Fibroblast of lung (primary cell): ENCODE measurements around the gene MYL12A. TPM values are rescaled to one million over a fixed set of nuclear protein-coding genes. Genes with fewer than 3 reads are reported as not detected.

Source experiments
- DNase-seq, 2 donors: peaks; one replicate each; pipeline versions ENCODE4 v3.0.0 to v3.0.0-alpha.2; 2010; ENCODE audit warnings: low read depth in 2 of 2
- H2AFZ ChIP-seq: 2 replicates; pipeline ENCODE4 v1.5.1; 2012; ENCODE audit warnings: low read length, control low read depth, inconsistent platforms
- H3K27ac ChIP-seq: 2 replicates; pipeline ENCODE4 v1.5.1; 2011; ENCODE audit warnings: low read length, control low read depth; ENCODE audit not compliant: insufficient read depth
- H3K27me3 ChIP-seq: 2 replicates; pipeline ENCODE4 v1.5.1; 2011; ENCODE audit warnings: mild to moderate bottlenecking, low read length; ENCODE audit not compliant: control insufficient read depth, insufficient read depth
- H3K36me3 ChIP-seq: 2 replicates; pipeline ENCODE4 v1.5.1; 2011; ENCODE audit warnings: low read length; ENCODE audit not compliant: control insufficient read depth, insufficient read depth
- H3K4me1 ChIP-seq: 2 replicates; pipeline ENCODE4 v1.5.1; 2011; ENCODE audit warnings: low read length; ENCODE audit not compliant: control insufficient read depth, insufficient read depth; ENCODE audit errors: extremely low read depth
- H3K4me2 ChIP-seq: 2 replicates; pipeline ENCODE4 v1.5.1; 2011; ENCODE audit warnings: low read length, control low read depth; ENCODE audit not compliant: insufficient read depth; ENCODE audit errors: extremely low read depth
- H3K4me3 ChIP-seq, 4 experiments: fragments of 200-600 bp in 1 of 4; sonication (generic) in 1 of 4; replicated peaks in 1 of 4; 2 replicates each; pipeline ENCODE4 v1.5.1; 2011 to 2016; ENCODE audit warnings: low read length in 4 of 4, low read depth in 3 of 4, mild to moderate bottlenecking in 3 of 4, control low read depth in 2 of 4, inconsistent platforms in 1 of 4, mixed read lengths in 1 of 4; ENCODE audit not compliant: insufficient read depth in 1 of 4; ENCODE audit errors: control extremely low read depth in 1 of 4
- H3K79me2 ChIP-seq: 2 replicates; pipeline ENCODE4 v1.5.1; 2012; ENCODE audit warnings: mild to moderate bottlenecking, low read length, inconsistent platforms; ENCODE audit not compliant: control insufficient read depth, insufficient read depth
- H3K9ac ChIP-seq: 2 replicates; pipeline ENCODE4 v1.5.1; 2011; ENCODE audit warnings: mild to moderate bottlenecking, low read length, control low read depth; ENCODE audit not compliant: insufficient read depth
- H3K9me3 ChIP-seq: 2 replicates; pipeline ENCODE4 v1.5.1; 2012; ENCODE audit warnings: low read depth, low read length; ENCODE audit not compliant: control insufficient read depth, insufficient read depth
- H4K20me1 ChIP-seq: 2 replicates; pipeline ENCODE4 v1.5.1; 2011; ENCODE audit warnings: low read length; ENCODE audit not compliant: control insufficient read depth, insufficient read depth; ENCODE audit errors: extremely low read depth
- CTCF ChIP-seq, 2 donors: IDR thresholded peaks in 1 of 2; conservative IDR thresholded peaks in 1 of 2; 1 replicate in 1 of 2; 2 replicates in 1 of 2; pipeline ENCODE4 v1.5.1; 2011 to 2012; ENCODE audit warnings: low read length in 2 of 2, control low read depth in 1 of 2, inconsistent platforms in 1 of 2, low read depth in 1 of 2, mild to moderate bottlenecking in 1 of 2
- EZH2 ChIP-seq: IDR thresholded peaks from 2 replicates; pipeline ENCODE4 v1.5.1; 2012; ENCODE audit warnings: low read length, control low read depth, mild to moderate bottlenecking; ENCODE audit errors: missing control alignments
- polyA plus RNA-seq, 2 donors: library from polyadenylated mRNA; depleted of rRNA in 1 of 2; stranded (reverse) in 1 of 2; unstranded in 1 of 2; fragments of >200 nt; gene quantifications; 2 replicates each; pipeline ENCODE4 v1.2.1, GENCODE V29; 2011 to 2012; ENCODE audit warnings: missing spikeins in 1 of 2
- total RNA-seq: library from RNA; depleted of rRNA; stranded (reverse); fragments of >200 nt; gene quantifications from 2 replicates; pipeline ENCODE4 v1.2.1, GENCODE V29; 2014

MYL12A gene
- total and polyA plus RNA-seq, 2 donors (not counting 1 experiment from before 2014, with no cell fraction given) = 826 to 1,436 TPM

- Histone ChIP-seq H3K36me3 (no peaks in the 10 kb centered on the region), H3K4me2 (no peak overlapping the region), H3K4me3 (no peak overlapping the region), H3K27me3 (no peaks in the 10 kb centered on the region), H3K79me2 (no peaks in the 10 kb centered on the region), H4K20me1 (no peaks in the 10 kb centered on the region), H3K27ac (no peak overlapping the region), H2AFZ (no peak overlapping the region), H3K9ac (no peak overlapping the region), H3K9me3 (no peaks in the 10 kb centered on the region), H3K4me1 (no peaks in the 10 kb centered on the region)
- no peak for DNase-seq
- no peak for TF ChIP-seq EZH2
- no peak for TF ChIP-seq CTCF (conservative IDR thresholded peaks at IDR 0.05 in 1 of 2, IDR thresholded peaks at IDR 0.05 in 1 of 2; ENCODE audit: low read depth in 1 of 2, low read length in 2 of 2)
These were observed 14.6 kb upstream of the MYL12A start for GRCh38 chr18:3233004-3233403.

- Histone ChIP-seq H2AFZ (no peak overlapping the region), H3K9me3 (no peaks in the 10 kb centered on the region), H3K4me3 (no peak overlapping the region), H3K4me1 (no peaks in the 10 kb centered on the region), H3K36me3 (no peaks in the 10 kb centered on the region), H3K9ac (no peak overlapping the region), H3K27ac (no peak overlapping the region), H3K4me2 (no peak overlapping the region), H3K27me3 (no peaks in the 10 kb centered on the region), H4K20me1 (no peaks in the 10 kb centered on the region), H3K79me2 (no peaks in the 10 kb centered on the region)
- no peak for DNase-seq
- TF ChIP-seq CTCF (conservative IDR thresholded peaks at IDR 0.05 in 1 of 2, IDR thresholded peaks at IDR 0.05 in 1 of 2; ENCODE audit: low read depth in 1 of 2, low read length in 2 of 2) (no peak), EZH2 (no peak)
These were observed 14.0 kb upstream of the MYL12A start for GRCh38 chr18:3233433-3234168.

- no peak for TF ChIP-seq EZH2
- TF ChIP-seq CTCF (conservative IDR thresholded peaks at IDR 0.05 in 1 of 2, IDR thresholded peaks at IDR 0.05 in 1 of 2; ENCODE audit: low read depth in 1 of 2, low read length in 2 of 2) = no peak
- Histone ChIP-seq H2AFZ (no peak overlapping the region), H3K9me3 (no peaks in the 10 kb centered on the region), H3K9ac (no peak overlapping the region), H3K27ac (no peak overlapping the region), H3K4me1 (no peaks in the 10 kb centered on the region), H3K36me3 (no peaks in the 10 kb centered on the region), H3K27me3 (no peaks in the 10 kb centered on the region), H3K79me2 (no peaks in the 10 kb centered on the region), H3K4me2 (no peak overlapping the region), H4K20me1 (no peaks in the 10 kb centered on the region), H3K4me3 (no peak overlapping the region)
- DNase-seq = no peak
These were observed 13.1 kb upstream of the MYL12A start for GRCh38 chr18:3234457-3234856.
